GM15510 (cell line): ENCODE results near the gene DGAT2L6.

Experiments
- POLR2A ChIP-seq: IDR thresholded peaks from 3 replicates; pipeline ENCODE4 v1.6.1; 2011; ENCODE audit warnings: borderline replicate concordance; ENCODE audit not compliant: insufficient read length; ENCODE audit errors: extremely low read depth

DGAT2L6 gene

GRCh38 chrX:70244881-70245280, 67.6 kb downstream of the DGAT2L6 start:
- no peak for TF ChIP-seq POLR2A

DNA sequence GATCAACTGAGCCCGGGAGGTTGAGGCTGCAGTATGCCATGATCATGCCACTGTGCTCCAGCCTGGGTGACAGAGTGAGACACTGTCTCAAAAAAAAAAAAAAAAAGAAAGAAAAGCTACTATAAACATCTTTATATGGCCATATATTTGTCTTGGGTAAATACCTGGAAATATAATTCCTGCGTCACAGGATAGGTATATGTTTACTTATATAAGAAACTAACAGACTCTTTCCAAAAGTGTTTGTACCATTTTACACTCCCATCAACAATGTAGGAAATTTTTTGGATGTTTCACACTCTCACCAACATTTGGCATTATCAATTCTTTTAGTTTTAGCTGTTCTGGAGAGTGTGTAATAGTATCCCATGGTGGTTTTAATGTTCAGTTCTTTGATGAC, 70.0 kb downstream of the DGAT2L6 start:
- TF ChIP-seq POLR2A, result no peak

- no peak for TF ChIP-seq POLR2A
These were observed 75.2 kb downstream of the DGAT2L6 start for GRCh38 chrX:70252491-70252890.

GRCh38 chrX:70253377-70254062, 76.2 kb downstream of the DGAT2L6 start:
- TF ChIP-seq POLR2A, result no peak

DNA sequence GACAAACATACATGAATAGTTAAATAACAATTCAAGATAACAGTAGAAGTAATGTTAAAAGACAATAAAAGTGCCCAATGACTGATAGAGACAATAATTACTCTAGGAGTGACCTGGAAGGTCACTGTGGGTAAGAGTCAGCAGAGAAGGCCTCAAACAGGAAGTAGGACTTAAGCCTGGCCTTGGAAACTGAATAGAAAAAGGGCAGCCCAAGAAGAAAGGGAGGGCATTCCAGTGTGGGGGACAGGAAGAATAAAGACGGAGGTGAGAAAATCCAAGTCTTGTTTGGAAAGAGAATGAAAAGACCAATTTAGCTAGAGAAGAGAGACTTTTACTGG, 76.7 kb downstream of the DGAT2L6 start:
- TF ChIP-seq POLR2A, result no peak

DNA sequence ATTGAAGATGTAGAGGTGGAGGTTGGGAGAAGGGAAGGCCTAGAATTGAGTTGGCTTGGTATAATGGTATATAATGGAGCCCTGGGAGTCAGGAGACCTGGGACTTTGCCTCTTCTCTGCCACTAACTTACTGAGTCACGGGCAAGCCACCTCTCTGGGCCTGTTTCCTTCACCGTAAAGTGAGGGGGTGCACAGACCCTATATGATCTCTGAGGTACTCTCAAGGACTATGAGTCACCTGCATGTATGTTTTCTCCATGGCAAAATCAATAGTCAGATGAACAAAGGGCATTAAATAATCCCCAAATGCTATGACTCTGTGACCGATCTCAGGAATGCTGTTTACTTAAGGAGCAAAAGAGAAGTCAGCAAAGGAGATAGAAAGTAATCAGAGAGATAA, 77.6 kb downstream of the DGAT2L6 start:
- TF ChIP-seq POLR2A, result no peak
